HG03457 (cell line): Measurements from ENCODE around the gene IGFBP1.
"Not testable (repeated sequence)": the region's sequence is repeated elsewhere in the genome, so short reads cannot be mapped to it uniquely, and the experiment has no call there.

Source experiments
- ATAC-seq: cut with Tn5 transposase; IDR thresholded peaks from one replicate; pipeline ENCODE4 v1.9.1; 2021; ENCODE audit warnings: moderate number of reproducible peaks; ENCODE audit not compliant: unreplicated experiment

The IGFBP1 gene

GRCh38 chr7:45888185-45888992 lies at the start of gene IGFBP1:
Gene IGFBP1 (plus strand): TSS chr7:45888488. CDS start chr7:45888653, 165 bp downstream.
- no peak for ATAC-seq

- ATAC-seq, result not testable (repeated sequence)
Observed at GRCh38 chr7:45838852-45839251, 49.4 kb upstream of the IGFBP1 start.

- not testable (repeated sequence) for ATAC-seq
Observed at GRCh38 chr7:45841926-45842717, 46.2 kb upstream of the IGFBP1 start.

GRCh38 chr7:45846536-45846935 lies 41.8 kb upstream of the IGFBP1 start:
- not testable (repeated sequence) for ATAC-seq

- ATAC-seq, result not testable (repeated sequence)
Observed at GRCh38 chr7:45848734-45849133, 39.6 kb upstream of the IGFBP1 start.

- ATAC-seq, result not testable (repeated sequence)
Observed at GRCh38 chr7:45852984-45853383, 35.3 kb upstream of the IGFBP1 start.

GRCh38 chr7:45853491-45853890 lies 34.8 kb upstream of the IGFBP1 start:
- not testable (repeated sequence) for ATAC-seq

GRCh38 chr7:45855680-45856079 lies 32.6 kb upstream of the IGFBP1 start:
- not testable (repeated sequence) for ATAC-seq

- not testable (repeated sequence) for ATAC-seq
Observed at GRCh38 chr7:45856888-45857287, 31.4 kb upstream of the IGFBP1 start.

- ATAC-seq, result no peak
Observed at GRCh38 chr7:45863715-45864114, 24.6 kb upstream of the IGFBP1 start.

- ATAC-seq, result no peak
Observed at GRCh38 chr7:45865594-45866410, 22.5 kb upstream of the IGFBP1 start.

- no peak for ATAC-seq
Observed at GRCh38 chr7:45867471-45867870, 20.8 kb upstream of the IGFBP1 start.

GRCh38 chr7:45869426-45869825 lies 18.9 kb upstream of the IGFBP1 start:
- ATAC-seq, result no peak

GRCh38 chr7:45872116-45873034 lies 15.9 kb upstream of the IGFBP1 start:
- ATAC-seq, result no peak

GRCh38 chr7:45873035-45873354 lies 15.3 kb upstream of the IGFBP1 start, which contains the start of gene CCDC201:
Gene CCDC201 (minus strand): TSS chr7:45873082. CDS start chr7:45873007, 75 bp downstream.
- ATAC-seq, result no peak

GRCh38 chr7:45873355-45873754 lies 14.9 kb upstream of the IGFBP1 start:
- ATAC-seq, result no peak

GRCh38 chr7:45874408-45875131 lies 13.7 kb upstream of the IGFBP1 start:
- no peak for ATAC-seq

- no peak for ATAC-seq
Observed at GRCh38 chr7:45876519-45876918, 11.8 kb upstream of the IGFBP1 start.

GRCh38 chr7:45878457-45879144 lies 9.7 kb upstream of the IGFBP1 start:
- ATAC-seq, result no peak
